Liver (tissue), 3 donors: ENCODE measurements around the gene PC.

Experiments used
- CTCF ChIP-seq: fragments of 150-350 bp; IDR thresholded peaks from 2 replicates; pipeline ENCODE4 v1.5.1; 2017; ENCODE audit warnings: improper control_type of control experiment, low read depth, low read length; ENCODE audit not compliant: missing input control
- FOXA1 ChIP-seq: IDR thresholded peaks from 2 replicates; pipeline ENCODE4 v1.6.1; 2016; ENCODE audit warnings: antibody characterized with exemption
- FOXA2 ChIP-seq: IDR thresholded peaks from 2 replicates; pipeline ENCODE4 v1.6.1; 2016; ENCODE audit warnings: antibody characterized with exemption
- TAF1 ChIP-seq: conservative IDR thresholded peaks from 2 replicates; pipeline ENCODE4 v1.6.1; 2016; ENCODE audit warnings: antibody characterized with exemption, mild to moderate bottlenecking
- donor health status: healthy.
- donor health status: healthy.

GRCh38 chr11:66891851-66892660 lies 66.1 kb downstream of the PC start:
- no peak for TF ChIP-seq CTCF
- TF ChIP-seq FOXA2 = peak; percentile 24
- TF ChIP-seq TAF1 = no peak
- no peak for TF ChIP-seq FOXA1
